Stimulated activated CD4-positive, alpha-beta T cell treated with anti-CD3 and anti-CD28 coated beads, TNF-alpha, amount 100 ng/mL, for 1 hour (primary cell): ENCODE results near the gene DLL1.

ENCODE experiments used
- DNase-seq, 3 donors: peaks; one replicate each; pipeline ENCODE4 v3.0.0-alpha.2; 2020; ENCODE audit warnings: low read depth in 3 of 3, low spot score in 1 of 3

Gene DLL1

DNA sequence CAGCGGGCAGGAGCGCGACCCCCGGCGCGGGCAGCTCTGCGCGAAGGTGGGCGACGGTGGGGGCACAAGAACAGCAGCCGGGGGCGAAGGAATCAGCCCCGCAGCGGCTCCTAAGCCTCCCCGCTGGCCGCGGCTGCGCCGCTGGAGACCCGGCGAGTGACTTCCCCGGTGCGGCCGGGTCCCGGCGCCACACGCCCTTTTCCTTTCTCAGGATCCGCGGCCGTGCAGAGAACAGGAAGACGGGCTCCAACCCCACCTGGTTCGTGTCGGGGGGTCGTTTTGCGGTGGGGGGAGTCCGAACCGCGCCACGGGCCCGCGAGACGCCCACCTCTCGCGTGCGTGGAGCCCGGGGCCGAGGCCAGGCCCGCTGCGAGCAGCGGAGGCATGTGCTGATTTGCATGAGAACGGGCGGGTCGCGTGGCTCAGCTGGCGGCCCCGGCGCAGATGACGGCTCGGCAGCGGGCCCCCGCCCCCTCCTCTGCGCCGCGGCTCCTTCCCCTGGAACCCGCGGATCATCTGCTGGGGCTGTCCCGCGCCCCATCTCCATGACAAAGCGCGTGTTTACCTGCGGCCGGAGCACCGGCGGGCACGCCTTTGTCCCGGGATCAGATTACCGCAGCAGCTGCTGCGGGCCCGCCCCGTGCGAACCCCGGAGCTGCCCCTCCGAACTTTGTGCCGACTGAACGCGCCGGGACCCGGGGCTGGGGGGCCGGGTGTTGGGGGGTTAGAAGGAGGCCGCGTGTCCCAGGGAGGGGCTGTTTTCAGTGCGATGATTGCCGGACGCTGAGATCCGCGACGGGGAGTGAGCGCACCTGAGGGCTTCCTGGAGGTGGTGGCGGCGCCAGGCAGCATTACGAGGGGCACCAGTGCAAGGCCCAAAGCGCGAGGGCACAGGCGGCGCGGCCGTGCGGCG lies 4.9 kb upstream of the DLL1 start:
- DNase-seq: no peak

GRCh38 chr6:170294813-170295509 lies 4.1 kb upstream of the DLL1 start:
- no peak for DNase-seq

DNA sequence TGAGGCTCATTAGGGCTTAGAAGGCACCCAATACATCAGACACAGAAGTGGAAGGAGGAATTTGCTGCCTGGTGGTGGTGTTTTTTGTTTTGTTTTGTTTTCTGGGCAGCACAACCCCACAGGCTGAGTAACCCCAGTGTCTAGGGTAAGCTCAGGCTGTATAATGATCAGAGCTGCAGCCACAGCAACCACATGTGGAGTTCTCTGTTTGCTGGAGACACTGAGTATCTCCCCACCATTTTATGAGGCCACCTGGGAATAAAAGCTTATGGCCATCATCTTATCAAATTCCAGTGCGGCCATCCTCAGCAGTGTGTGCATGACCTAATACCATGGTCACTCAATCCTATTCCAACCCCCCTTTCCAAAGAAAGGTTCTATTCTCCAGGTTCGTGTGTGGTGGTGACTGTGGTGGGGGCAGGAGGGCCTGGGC lies 3.4 kb upstream of the DLL1 start:
- no peak for DNase-seq

DNA sequence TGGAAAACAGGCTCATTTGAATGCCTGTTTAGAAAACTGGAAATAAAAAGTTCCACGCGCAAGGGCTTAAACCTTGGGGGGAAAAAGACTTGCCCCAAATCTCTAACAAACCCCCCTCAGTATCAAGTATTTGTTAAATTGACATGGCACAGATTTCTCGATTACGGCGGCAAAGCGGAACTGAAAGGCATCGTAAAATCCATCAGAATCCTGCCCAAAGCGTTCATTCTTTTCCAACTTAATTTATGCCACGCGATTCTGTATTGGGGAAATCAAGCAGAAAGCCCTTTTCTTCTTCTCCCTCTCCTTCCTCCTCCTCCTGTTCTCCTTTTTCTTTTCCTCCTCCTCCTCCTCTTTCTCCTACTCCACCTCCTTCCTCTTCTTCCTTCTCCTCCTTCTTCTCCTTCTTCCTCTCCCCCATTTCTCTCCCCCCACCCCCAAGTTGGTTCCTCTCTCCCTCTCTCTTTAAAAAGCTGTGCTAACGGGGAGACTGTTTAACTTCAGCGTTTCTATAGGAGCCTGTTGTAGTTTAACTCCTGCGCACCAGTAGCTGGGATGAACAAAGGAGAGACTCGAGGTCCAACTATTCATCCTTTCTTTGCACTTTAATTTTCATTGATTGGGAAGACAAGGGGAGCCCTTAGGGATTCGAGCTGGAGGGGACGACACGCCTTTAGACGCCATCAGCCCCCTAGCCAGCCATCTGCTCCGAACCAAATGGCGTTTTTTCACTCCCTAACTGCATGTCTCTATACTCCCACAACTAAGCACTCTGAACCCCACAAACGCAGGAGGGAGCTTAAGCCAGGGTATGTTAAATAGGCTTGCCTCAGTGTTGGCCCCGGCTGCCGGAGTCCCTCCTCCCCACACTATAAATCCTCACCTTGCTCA lies 2.7 kb upstream of the DLL1 start:
- DNase-seq: no peak

GRCh38 chr6:170292407-170293158 lies 1.7 kb upstream of the DLL1 start:
- no peak for DNase-seq

- no peak for DNase-seq
Measured at GRCh38 chr6:170292111-170292406, 1.2 kb upstream of the DLL1 start.

- DNase-seq: no peak
Measured at GRCh38 chr6:170291271-170292110, 613 bp upstream of the DLL1 start.

DNA sequence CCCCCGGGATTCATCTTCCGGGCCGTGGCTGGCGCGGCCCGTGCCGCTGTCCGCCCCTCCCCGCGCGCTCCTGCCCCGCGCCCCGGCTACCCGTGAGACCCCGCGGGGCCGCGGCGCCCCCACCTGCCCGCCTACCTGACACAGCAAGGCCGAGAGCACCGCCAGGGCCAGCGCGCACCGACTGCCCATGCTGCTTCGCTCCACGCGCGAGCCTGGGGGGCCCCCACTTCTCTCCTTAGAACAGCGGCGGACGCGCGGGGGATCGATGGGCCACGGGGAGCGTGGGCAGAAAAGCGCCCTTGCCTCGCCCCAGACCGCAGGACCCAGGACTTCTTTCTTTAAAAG lies 955 bp downstream of the DLL1 start:
- DNase-seq: no peak

DNA sequence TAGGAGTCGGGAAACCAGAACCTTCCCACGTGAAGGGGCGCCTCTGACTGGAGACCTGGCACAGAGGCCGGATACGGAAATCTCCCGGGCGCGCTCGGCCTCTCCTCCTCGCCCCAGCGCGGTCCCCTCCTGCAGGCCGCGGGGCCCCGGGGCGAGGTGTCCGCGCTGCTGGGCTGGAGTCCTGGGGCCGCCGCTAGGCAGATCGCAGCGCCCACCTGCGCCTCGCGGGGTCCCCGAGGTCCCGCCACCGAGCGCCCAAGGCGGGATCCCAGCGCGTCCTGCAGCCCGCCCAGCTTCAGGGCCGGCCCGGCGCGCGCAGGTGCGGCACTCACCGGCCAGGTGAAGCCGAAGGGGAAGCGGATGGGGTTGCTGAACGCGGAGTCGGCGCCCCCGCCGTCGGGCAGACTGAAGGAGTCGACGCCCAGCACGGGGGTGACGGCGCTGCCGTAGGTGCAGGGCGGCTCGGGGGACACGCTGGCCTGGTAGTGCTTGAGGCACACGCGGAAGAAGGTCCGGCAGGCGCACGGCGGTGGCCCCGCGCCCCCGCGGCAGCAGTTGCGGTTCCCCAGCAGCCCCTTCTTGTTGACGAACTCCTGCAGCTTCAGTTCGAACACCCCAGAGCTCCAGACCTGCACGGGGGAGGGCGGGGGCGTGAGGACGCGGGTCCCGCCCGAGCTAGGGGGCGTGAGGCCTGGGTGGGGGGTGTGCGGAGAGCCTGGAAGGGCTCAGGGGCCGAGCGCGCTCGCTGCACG lies 1.5 kb downstream of the DLL1 start:
- no peak for DNase-seq

- DNase-seq: no peak
Measured at GRCh38 chr6:170288852-170289179, 2.1 kb downstream of the DLL1 start.

GRCh38 chr6:170288091-170288631 lies 2.7 kb downstream of the DLL1 start:
- no peak for DNase-seq

DNA sequence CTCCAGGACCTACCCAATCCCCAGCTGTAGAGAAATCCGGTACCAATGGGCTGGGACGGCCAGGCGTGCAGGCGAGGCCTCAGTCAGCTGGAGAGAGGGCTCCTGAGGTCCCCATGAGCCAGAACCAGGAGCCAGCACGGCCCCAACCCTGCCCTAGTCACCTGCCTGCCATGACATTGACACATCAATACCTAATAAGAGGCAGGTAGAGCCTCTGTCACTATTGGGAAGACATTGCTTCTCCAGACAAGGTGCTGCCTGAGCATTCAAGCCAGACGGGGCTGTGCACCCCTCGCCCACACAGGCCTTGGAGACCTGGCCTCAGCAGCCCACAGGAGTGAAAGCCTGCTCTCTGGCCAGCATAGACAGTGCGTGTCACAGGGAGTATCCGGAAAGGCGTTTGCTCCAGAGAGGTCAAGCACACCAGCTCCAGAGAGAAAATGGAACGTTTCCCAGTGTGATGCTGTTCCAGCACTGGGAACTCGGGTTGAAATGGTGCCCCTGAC lies 3.5 kb downstream of the DLL1 start:
- DNase-seq: no peak

DNA sequence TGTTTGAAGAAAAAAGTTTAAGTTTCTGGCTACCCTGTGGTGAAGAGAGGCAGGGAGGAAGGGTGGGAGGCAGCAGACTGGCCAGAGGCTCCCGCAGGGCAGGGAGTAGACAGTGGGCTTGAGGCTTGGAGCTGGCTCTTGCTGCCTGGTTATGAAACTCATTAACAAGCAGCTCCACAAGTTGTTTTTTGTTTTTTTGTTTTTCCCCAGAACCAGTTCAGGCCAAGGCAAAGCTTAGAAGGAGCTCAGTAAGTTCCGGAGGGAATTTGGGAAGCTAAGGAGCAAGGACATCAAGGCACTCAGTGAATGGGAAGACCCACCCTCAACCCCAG lies 4.0 kb downstream of the DLL1 start:
- DNase-seq: no peak

DNA sequence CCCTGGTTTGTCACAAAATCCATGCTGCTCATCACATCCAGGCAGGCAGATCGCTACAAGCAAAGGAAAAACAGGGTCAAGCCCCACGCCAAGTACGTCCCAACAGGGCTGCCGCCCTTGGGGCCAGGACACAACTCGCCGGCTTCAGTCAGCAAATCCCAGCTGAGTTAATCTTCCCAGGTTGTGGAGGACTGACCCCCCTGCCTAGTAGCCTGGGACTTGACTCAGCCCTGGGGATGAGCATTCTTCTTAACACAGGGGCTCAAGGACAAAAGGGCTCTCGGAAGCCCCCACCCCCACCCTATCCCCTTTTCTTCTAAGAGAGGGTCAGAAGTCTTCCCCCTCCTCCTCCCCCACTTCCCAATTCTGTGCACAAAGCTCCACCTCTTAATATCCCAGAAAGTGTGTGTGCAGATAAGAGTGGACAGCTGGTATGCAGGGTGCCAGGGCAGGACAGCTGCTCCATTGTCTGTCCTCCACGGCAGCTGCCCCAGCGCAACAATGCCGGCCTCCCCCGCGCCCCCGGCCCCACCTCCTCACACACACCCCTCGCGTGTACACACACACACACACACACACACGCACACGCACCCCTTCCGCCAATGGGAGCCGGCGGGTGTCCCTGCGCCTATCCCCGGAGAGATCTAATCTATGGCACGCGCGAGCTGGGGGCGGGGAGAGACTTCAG lies 4.5 kb downstream of the DLL1 start:
- DNase-seq: no peak

- no peak for DNase-seq
Measured at GRCh38 chr6:170285482-170285881, 5.4 kb downstream of the DLL1 start.

DNA sequence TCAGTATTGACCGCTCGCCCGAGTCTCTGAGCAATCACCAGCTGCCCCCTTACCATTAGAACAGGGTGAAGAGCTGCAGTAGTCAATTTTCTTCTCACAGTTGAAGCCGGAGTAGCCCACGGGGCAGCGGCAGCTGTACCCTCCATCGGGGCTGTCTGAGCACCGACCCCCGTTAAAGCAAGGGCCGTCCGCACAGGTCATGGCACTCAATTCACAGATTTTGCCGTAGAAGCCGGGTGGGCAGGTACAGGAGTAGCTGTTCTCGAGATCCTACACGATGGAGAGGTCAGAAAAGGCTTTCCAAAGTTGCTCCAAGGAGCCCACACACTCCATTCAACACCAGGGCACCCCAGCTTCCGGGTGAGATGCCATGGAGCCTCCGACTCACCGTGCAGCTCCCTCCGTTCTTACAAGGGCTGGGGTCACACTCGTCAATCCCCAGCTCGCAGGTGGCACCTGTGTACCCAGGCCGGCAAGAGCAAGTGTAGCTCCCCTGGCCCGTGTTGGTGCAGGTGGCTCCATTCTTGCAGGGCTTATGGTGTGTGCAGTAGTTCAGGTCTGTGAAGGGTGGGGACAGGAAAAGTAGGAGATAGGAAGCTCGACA lies 5.9 kb downstream of the DLL1 start:
- DNase-seq: no peak

DNA sequence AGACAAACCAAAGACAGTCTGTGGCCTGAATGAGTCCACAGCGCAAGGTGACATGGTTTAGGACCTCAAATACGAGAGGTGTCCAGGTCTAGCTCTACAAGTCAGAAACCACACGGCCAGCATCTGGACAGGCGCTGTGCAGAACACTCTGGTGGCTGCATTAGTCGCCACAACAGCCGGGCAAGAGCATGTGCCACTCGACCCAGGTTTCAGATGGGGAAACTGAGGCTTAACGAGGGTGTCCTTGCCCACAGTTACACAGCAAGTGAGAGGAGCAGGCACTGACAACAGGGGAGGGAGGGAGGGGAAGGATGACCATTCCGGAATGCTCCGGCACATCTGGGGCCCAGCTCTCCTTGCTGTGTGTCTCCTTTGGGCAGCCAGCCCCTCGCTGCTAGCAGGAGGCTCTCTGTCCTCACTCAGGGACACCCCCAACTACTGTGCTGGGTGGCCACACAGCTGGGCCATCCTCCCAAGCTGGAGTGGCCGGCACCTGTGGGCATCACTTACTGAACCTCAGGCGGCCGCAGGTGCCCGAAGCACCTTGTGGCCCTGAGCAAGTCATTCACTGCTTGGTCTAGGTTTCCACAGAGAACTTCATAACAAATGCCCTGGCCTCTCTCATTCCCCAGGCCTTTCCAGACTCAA lies 6.6 kb downstream of the DLL1 start:
- no peak for DNase-seq
